ENCODE measurements around the gene MDFI.
"Not testable (repeated sequence)": the region's sequence is repeated elsewhere in the genome, so short reads cannot be mapped to it uniquely, and the experiment has no call there.

Gene MDFI

GRCh38 chr6:41607036-41607435 lies 31.2 kb upstream of the MDFI start:
- TF ChIP-seq CTCF (IDR thresholded peaks at IDR 0.05; ENCODE audit: control extremely low read depth, extremely low read depth, low read depth, missing control alignments): no peak
- DNase-seq (ENCODE audit: extremely low spot score): no peak
- ChIA-PET CTCF (interaction anchor here (1.0 to 2.6 kb wide), 6 partner anchors 12 to 239 kb away, joined by 3 to 12 read pairs (median 4); no protein-coding TSS in a partner anchor), POLR2A (no interaction called here)

GRCh38 chr6:41607736-41608135 lies 30.5 kb upstream of the MDFI start:
- no peak for TF ChIP-seq CTCF (IDR thresholded peaks at IDR 0.05; ENCODE audit: control extremely low read depth, extremely low read depth, low read depth, missing control alignments)
- CTCF ChIA-PET: interaction anchor here (1.0 to 2.6 kb wide), 3 partner anchors 11 to 239 kb away, joined by 3 to 12 read pairs (median 4); no protein-coding TSS in a partner anchor

GRCh38 chr6:41608443-41609151 lies 29.7 kb upstream of the MDFI start:
- ChIA-PET CTCF (interaction anchor here (2.6 kb wide), 1 partner anchor 167 kb away, joined by 12 read pairs; no protein-coding TSS in a partner anchor), POLR2A (no interaction called here)

More at GRCh38 chr6:41607736-41608135, 30.5 kb upstream of the MDFI start:
- DNase-seq (ENCODE audit: extremely low spot score): no peak
- POLR2A ChIA-PET: no interaction called here

GRCh38 chr6:41614715-41615114 lies 23.6 kb upstream of the MDFI start:
- ChIA-PET POLR2A (no interaction called here), CTCF (interaction anchor here (1.0 to 3.2 kb wide), 6 partner anchors 9 to 247 kb away, joined by 3 to 11 read pairs (median 4); no protein-coding TSS in a partner anchor)
- DNase-seq (ENCODE audit: extremely low spot score): no peak
- TF ChIP-seq CTCF (IDR thresholded peaks at IDR 0.05; ENCODE audit: control extremely low read depth, extremely low read depth, low read depth, missing control alignments): no peak

More at GRCh38 chr6:41608443-41609151, 29.7 kb upstream of the MDFI start:
- DNase-seq (ENCODE audit: extremely low spot score): no peak
- TF ChIP-seq CTCF (IDR thresholded peaks at IDR 0.05; ENCODE audit: control extremely low read depth, extremely low read depth, low read depth, missing control alignments): no peak

GRCh38 chr6:41615311-41615710 lies 23.0 kb upstream of the MDFI start:
- ChIA-PET POLR2A (no interaction called here), CTCF (interaction anchor here (1.0 to 3.2 kb wide), 5 partner anchors 10 to 190 kb away, joined by 3 to 11 read pairs (median 4); no protein-coding TSS in a partner anchor)
- TF ChIP-seq CTCF (IDR thresholded peaks at IDR 0.05; ENCODE audit: control extremely low read depth, extremely low read depth, low read depth, missing control alignments): no peak
- no peak for DNase-seq (ENCODE audit: extremely low spot score)

- no peak for DNase-seq (ENCODE audit: extremely low spot score)
- ChIA-PET POLR2A (no interaction called here), CTCF (interaction anchor here (0.7 to 2.2 kb wide), 5 partner anchors 9 to 67 kb away, joined by 3 to 8 read pairs (median 4); no protein-coding TSS in a partner anchor)
- TF ChIP-seq CTCF (IDR thresholded peaks at IDR 0.05; ENCODE audit: control extremely low read depth, extremely low read depth, low read depth, missing control alignments): no peak
These were observed 19.7 kb upstream of the MDFI start for GRCh38 chr6:41618598-41618997.

- DNase-seq (ENCODE audit: extremely low spot score); POLR2A ChIA-PET: not testable (repeated sequence)
- CTCF ChIA-PET: interaction anchor here (1.3 to 2.2 kb wide), 4 partner anchors 9 to 66 kb away, joined by 3 to 8 read pairs (median 4); no protein-coding TSS in a partner anchor
These were observed 19.1 kb upstream of the MDFI start for GRCh38 chr6:41619193-41619592.
